Measurements from ENCODE around the gene MBL2. TPM values are rescaled to one million over a fixed set of nuclear protein-coding genes. Genes with fewer than 3 reads are reported as not detected.

The MBL2 gene
- total and polyA plus RNA-seq, 5 donors from 2014 or later = not detected

GRCh38 chr10:52756295-52756694 is 16.3 kb downstream of the MBL2 start:
- Histone ChIP-seq H3K9me3 (ENCODE audit: control insufficient read depth in 2 of 2, low read length in 2 of 2) (no peaks in the 10 kb centered on the region), H3K4me3 (ENCODE audit: low read depth, low read length) (no peak overlapping the region), H3K4me1 (ENCODE audit: control insufficient read depth, insufficient read depth, low read length, poor library complexity, severe bottlenecking) (no peaks in the 10 kb centered on the region), H3K27me3 (ENCODE audit: control insufficient read depth, insufficient read depth, low read length) (no peaks in the 10 kb centered on the region), H3K36me3 (ENCODE audit: control insufficient read depth, insufficient read depth, low read length) (no peaks in the 10 kb centered on the region), H3K27ac (ENCODE audit: insufficient read depth, low read length, poor library complexity, severe bottlenecking) (no peak overlapping the region)
- H3K27ac Mint-ChIP-seq = no peak overlapping the region
- no peaks in the 10 kb centered on the region for H3K4me1 Mint-ChIP-seq
- peaks cover 0 to 22% (median 4%) of the 10 kb centered on the region in 7 donors for H3K9me3 Mint-ChIP-seq
- ATAC-seq (ENCODE audit: low read depth in 2 of 2) (no peak), DNase-seq (no peak)
- H3K4me3 Mint-ChIP-seq = no peak overlapping the region
- H3K27me3 Mint-ChIP-seq = no peaks in the 10 kb centered on the region
- no peaks in the 10 kb centered on the region for H3K36me3 Mint-ChIP-seq

DNA sequence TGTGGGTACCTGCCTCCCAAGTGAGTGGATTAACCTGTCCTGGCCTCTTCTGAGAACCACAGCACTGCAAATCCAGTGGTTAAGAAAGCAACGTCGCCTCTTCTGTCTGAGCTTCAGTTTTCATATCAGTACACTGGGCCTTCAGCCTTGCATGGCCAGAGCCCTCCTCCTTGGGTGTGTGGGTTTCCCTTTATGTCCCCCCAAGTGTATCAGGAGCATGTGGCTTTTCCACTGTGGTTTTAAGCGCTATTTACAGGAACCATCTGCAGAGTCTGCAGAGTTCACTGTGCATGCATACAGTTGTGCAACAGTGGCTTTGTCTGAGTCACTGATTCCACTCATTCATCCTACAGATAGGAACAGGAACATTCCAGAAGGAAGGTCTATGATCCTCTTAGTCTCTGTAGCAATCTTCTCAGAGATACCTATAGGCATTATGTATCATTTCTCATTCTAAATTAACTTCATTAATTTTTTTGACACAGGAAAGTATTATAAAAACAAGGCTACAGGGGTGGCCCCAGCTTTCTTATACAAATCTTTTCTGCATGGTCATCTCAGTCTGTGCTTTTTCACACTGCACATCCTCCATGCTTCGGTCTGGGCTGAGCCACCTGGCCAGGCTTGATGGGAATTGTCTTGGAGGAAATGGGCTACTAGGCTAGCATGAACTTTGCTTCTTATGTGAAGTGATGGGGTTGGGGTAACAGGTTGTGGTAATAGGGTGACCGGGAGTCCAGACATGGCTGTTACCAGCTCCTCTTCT is 17.1 kb downstream of the MBL2 start:
- no peak overlapping the region for H3K4me3 Mint-ChIP-seq
- Histone ChIP-seq H3K4me1 (ENCODE audit: control insufficient read depth, insufficient read depth, low read length, poor library complexity, severe bottlenecking) (no peaks in the 10 kb centered on the region), H3K27me3 (ENCODE audit: control insufficient read depth, insufficient read depth, low read length) (no peaks in the 10 kb centered on the region), H3K4me3 (ENCODE audit: low read depth, low read length) (no peak overlapping the region), H3K27ac (ENCODE audit: insufficient read depth, low read length, poor library complexity, severe bottlenecking) (no peak overlapping the region), H3K9me3 (ENCODE audit: control insufficient read depth in 2 of 2, low read length in 2 of 2) (no peaks in the 10 kb centered on the region), H3K36me3 (ENCODE audit: control insufficient read depth, insufficient read depth, low read length) (no peaks in the 10 kb centered on the region)
- no peaks in the 10 kb centered on the region for H3K27me3 Mint-ChIP-seq
- DNase-seq (no peak), ATAC-seq (ENCODE audit: low read depth in 2 of 2) (no peak)
- H3K27ac Mint-ChIP-seq = no peak overlapping the region
- H3K9me3 Mint-ChIP-seq = peaks cover 0 to 18% (median 4%) of the 10 kb centered on the region in 7 donors
- H3K36me3 Mint-ChIP-seq = no peaks in the 10 kb centered on the region
- no peaks in the 10 kb centered on the region for H3K4me1 Mint-ChIP-seq

DNA sequence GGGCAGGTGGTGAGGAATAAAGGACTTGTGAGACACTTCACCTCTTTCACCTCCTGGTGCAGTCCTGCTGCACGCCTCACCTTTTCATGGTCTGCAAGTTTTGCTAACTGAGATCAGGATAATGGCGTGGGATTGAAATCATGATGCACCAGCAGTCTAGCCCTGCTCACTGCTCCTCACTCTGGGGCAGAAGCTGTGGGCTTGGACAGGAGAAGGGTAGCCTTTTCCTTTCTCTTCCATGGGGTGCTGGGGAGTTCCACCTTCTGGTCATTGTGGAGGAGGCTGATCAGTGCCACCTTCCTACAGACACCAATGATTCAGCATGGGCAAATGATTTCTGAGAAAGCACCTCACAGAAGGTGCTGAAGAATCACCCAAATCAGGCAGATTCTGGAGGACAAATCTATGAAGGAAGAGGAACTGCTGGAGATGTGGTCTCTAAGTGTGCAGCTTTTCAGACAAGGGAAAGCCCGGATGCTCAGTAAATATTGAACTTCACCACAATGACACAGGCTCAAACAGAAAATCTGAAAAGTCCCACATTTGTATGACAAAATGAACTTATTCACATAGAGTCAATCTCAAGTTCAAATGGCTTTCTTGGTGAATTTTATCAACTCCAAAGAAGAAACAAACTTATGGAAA is 19.7 kb downstream of the MBL2 start:
- Histone ChIP-seq H3K9me3 (ENCODE audit: control insufficient read depth in 2 of 2, low read length in 2 of 2) (no peaks in the 10 kb centered on the region), H3K27ac (ENCODE audit: insufficient read depth, low read length, poor library complexity, severe bottlenecking) (no peak overlapping the region), H3K27me3 (ENCODE audit: control insufficient read depth, insufficient read depth, low read length) (no peaks in the 10 kb centered on the region), H3K4me1 (ENCODE audit: control insufficient read depth, insufficient read depth, low read length, poor library complexity, severe bottlenecking) (no peaks in the 10 kb centered on the region), H3K4me3 (ENCODE audit: low read depth, low read length) (no peak overlapping the region), H3K36me3 (ENCODE audit: control insufficient read depth, insufficient read depth, low read length) (no peaks in the 10 kb centered on the region)
- Mint-ChIP-seq H3K27ac (no peak overlapping the region), H3K36me3 (no peaks in the 10 kb centered on the region), H3K4me1 (no peaks in the 10 kb centered on the region), H3K4me3 (no peak overlapping the region), H3K27me3 (no peaks in the 10 kb centered on the region), H3K9me3 (peaks cover 0 to 18% (median 5%) of the 10 kb centered on the region in 7 donors)
- no peak for ATAC-seq (ENCODE audit: low read depth in 2 of 2)
- no peak for DNase-seq

DNA sequence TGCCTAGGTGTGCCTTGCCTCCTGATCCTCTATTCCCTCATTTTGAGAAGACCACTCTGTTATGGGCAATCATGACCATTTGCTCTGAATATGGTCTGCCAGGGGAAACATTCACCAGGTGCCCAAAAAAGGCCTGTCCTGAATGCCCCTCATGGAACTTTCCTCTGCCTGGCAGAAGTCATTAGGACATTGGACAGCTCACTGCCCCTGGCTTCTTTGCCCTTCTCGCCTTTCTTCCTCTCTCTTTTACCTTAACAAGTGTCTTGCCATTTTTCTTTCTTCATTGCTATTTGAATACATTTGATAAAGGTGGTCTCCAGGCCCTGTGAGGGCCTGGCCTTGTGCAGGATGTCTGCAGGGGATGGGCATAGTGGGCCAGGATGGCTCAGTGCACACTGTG is 20.3 kb downstream of the MBL2 start:
- DNase-seq (no peak), ATAC-seq (ENCODE audit: low read depth in 2 of 2) (no peak)
- no peaks in the 10 kb centered on the region for H3K4me1 ChIP-seq (ENCODE audit: control insufficient read depth, insufficient read depth, low read length, poor library complexity, severe bottlenecking)
- H3K27ac ChIP-seq (ENCODE audit: insufficient read depth, low read length, poor library complexity, severe bottlenecking) = no peak overlapping the region
- no peak overlapping the region for H3K27ac Mint-ChIP-seq
- no peaks in the 10 kb centered on the region for H3K36me3 Mint-ChIP-seq
- H3K9me3 ChIP-seq (ENCODE audit: control insufficient read depth in 2 of 2, low read length in 2 of 2) = no peaks in the 10 kb centered on the region
- H3K4me3 ChIP-seq (ENCODE audit: low read depth, low read length) = no peak overlapping the region
- H3K36me3 ChIP-seq (ENCODE audit: control insufficient read depth, insufficient read depth, low read length) = no peaks in the 10 kb centered on the region
- H3K4me3 Mint-ChIP-seq = no peak overlapping the region
- peaks cover 0 to 15% (median 7%) of the 10 kb centered on the region in 7 donors for H3K9me3 Mint-ChIP-seq
- H3K27me3 Mint-ChIP-seq = no peaks in the 10 kb centered on the region
- no peaks in the 10 kb centered on the region for H3K4me1 Mint-ChIP-seq
- H3K27me3 ChIP-seq (ENCODE audit: control insufficient read depth, insufficient read depth, low read length) = no peaks in the 10 kb centered on the region

- Mint-ChIP-seq H3K9me3 (peaks cover 0 to 13% (median 4%) of the 10 kb centered on the region in 7 donors), H3K4me1 (no peaks in the 10 kb centered on the region), H3K27ac (no peak overlapping the region), H3K27me3 (no peaks in the 10 kb centered on the region), H3K36me3 (no peaks in the 10 kb centered on the region), H3K4me3 (no peak overlapping the region)
- Histone ChIP-seq H3K27ac (ENCODE audit: insufficient read depth, low read length, poor library complexity, severe bottlenecking) (no peak overlapping the region), H3K9me3 (ENCODE audit: control insufficient read depth in 2 of 2, low read length in 2 of 2) (peaks cover 0 to 2% of the 10 kb centered on the region in 2 experiments), H3K36me3 (ENCODE audit: control insufficient read depth, insufficient read depth, low read length) (no peaks in the 10 kb centered on the region), H3K4me1 (ENCODE audit: control insufficient read depth, insufficient read depth, low read length, poor library complexity, severe bottlenecking) (no peaks in the 10 kb centered on the region), H3K27me3 (ENCODE audit: control insufficient read depth, insufficient read depth, low read length) (no peaks in the 10 kb centered on the region), H3K4me3 (ENCODE audit: low read depth, low read length) (no peak overlapping the region)
- ATAC-seq (ENCODE audit: low read depth in 2 of 2) (no peak), DNase-seq (no peak)
Observed at GRCh38 chr10:52751337-52751736, 21.2 kb downstream of the MBL2 start.

DNA sequence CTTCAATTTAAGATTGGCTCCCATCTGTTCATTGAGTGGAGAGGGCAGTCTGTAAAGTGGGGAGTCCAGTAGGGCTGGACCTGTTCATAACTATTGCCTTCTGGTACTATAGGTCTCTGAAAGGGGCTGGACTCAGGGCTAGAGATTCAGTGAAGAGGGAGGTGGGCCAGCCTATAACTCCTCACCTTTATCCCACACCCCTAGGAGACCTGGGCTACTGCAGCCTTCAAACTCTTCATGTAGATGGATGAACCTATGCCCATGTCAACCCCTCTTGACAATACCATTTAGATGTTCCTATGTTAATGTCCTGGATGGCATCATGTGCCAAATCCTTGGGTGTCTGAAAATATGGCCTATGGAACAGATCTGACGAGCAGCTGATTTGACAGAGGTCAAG is 22.0 kb downstream of the MBL2 start:
- Mint-ChIP-seq H3K9me3 (peaks cover 0 to 14% (median 4%) of the 10 kb centered on the region in 7 donors), H3K27ac (no peak overlapping the region), H3K27me3 (no peaks in the 10 kb centered on the region), H3K4me1 (no peaks in the 10 kb centered on the region), H3K36me3 (no peaks in the 10 kb centered on the region), H3K4me3 (no peak overlapping the region)
- DNase-seq = no peak
- no peak overlapping the region for H3K4me3 ChIP-seq (ENCODE audit: low read depth, low read length)
- H3K36me3 ChIP-seq (ENCODE audit: control insufficient read depth, insufficient read depth, low read length) = no peaks in the 10 kb centered on the region
- no peak for ATAC-seq (ENCODE audit: low read depth in 2 of 2)
- H3K4me1 ChIP-seq (ENCODE audit: control insufficient read depth, insufficient read depth, low read length, poor library complexity, severe bottlenecking) = no peaks in the 10 kb centered on the region
- peaks cover 0 to 2% of the 10 kb centered on the region in 2 experiments for H3K9me3 ChIP-seq (ENCODE audit: control insufficient read depth in 2 of 2, low read length in 2 of 2)
- H3K27me3 ChIP-seq (ENCODE audit: control insufficient read depth, insufficient read depth, low read length) = no peaks in the 10 kb centered on the region
- no peak overlapping the region for H3K27ac ChIP-seq (ENCODE audit: insufficient read depth, low read length, poor library complexity, severe bottlenecking)

DNA sequence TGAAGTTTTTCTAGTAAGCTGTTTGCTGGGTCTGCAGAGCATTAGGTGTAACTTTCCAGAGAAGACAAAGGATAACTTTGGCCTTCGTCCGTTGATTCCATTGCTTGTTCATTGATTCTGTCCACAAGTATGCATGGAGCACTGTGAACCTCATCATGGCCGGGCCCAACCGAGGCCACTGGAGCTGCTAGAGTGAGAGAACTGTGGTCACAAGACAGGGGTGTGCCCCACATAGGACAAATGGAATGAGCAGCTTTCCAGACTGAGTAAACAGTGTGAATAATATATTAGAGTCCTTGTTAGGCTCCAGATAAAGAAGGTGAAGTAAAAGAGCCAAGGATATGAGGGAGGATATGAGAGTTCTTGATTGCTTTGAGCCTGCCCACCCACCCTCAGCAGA is 24.9 kb downstream of the MBL2 start:
- H3K4me1 ChIP-seq (ENCODE audit: control insufficient read depth, insufficient read depth, low read length, poor library complexity, severe bottlenecking) = no peaks in the 10 kb centered on the region
- H3K4me3 Mint-ChIP-seq = no peak overlapping the region
- no peak overlapping the region for H3K4me3 ChIP-seq (ENCODE audit: low read depth, low read length)
- H3K9me3 ChIP-seq (ENCODE audit: control insufficient read depth in 2 of 2, low read length in 2 of 2) = peaks cover 0 to 2% of the 10 kb centered on the region in 2 experiments
- no peaks in the 10 kb centered on the region for H3K27me3 ChIP-seq (ENCODE audit: control insufficient read depth, insufficient read depth, low read length)
- no peak for ATAC-seq (ENCODE audit: low read depth in 2 of 2)
- no peaks in the 10 kb centered on the region for H3K4me1 Mint-ChIP-seq
- H3K36me3 ChIP-seq (ENCODE audit: control insufficient read depth, insufficient read depth, low read length) = no peaks in the 10 kb centered on the region
- no peaks in the 10 kb centered on the region for H3K36me3 Mint-ChIP-seq
- DNase-seq = no peak
- no peak overlapping the region for H3K27ac ChIP-seq (ENCODE audit: insufficient read depth, low read length, poor library complexity, severe bottlenecking)
- no peak overlapping the region for H3K27ac Mint-ChIP-seq
- H3K27me3 Mint-ChIP-seq = no peaks in the 10 kb centered on the region
- H3K9me3 Mint-ChIP-seq = peaks cover 0 to 16% (median 4%) of the 10 kb centered on the region in 7 donors

DNA sequence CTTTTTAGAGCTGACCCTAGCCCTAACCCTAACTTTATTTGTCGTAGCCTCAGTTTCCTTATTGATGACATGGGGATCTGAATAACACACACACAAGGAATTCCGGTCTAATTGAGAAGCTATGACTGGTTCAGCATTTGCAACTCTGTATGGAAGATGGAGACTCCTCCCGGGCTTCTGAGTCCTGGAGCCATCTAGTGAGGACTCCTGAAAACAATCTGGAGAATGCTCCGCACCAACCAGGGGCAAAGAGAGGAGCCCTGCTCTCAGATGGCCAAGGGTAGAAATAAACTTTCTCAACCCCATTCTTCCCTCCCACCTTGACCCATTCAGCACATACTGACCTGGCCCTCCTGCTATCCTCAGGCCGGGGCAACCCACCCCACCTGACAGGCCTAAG is 26.4 kb downstream of the MBL2 start:
- ATAC-seq (ENCODE audit: low read depth in 2 of 2) (no peak), DNase-seq (no peak)
- Mint-ChIP-seq H3K27ac (no peak overlapping the region), H3K9me3 (peaks cover 0 to 18% (median 4%) of the 10 kb centered on the region in 7 donors), H3K4me1 (no peaks in the 10 kb centered on the region), H3K27me3 (no peaks in the 10 kb centered on the region), H3K4me3 (no peak overlapping the region), H3K36me3 (no peaks in the 10 kb centered on the region)
- Histone ChIP-seq H3K27me3 (ENCODE audit: control insufficient read depth, insufficient read depth, low read length) (no peaks in the 10 kb centered on the region), H3K27ac (ENCODE audit: insufficient read depth, low read length, poor library complexity, severe bottlenecking) (no peak overlapping the region), H3K4me1 (ENCODE audit: control insufficient read depth, insufficient read depth, low read length, poor library complexity, severe bottlenecking) (no peaks in the 10 kb centered on the region), H3K36me3 (ENCODE audit: control insufficient read depth, insufficient read depth, low read length) (no peaks in the 10 kb centered on the region), H3K9me3 (ENCODE audit: control insufficient read depth in 2 of 2, low read length in 2 of 2) (peaks cover 0 to 2% of the 10 kb centered on the region in 2 experiments), H3K4me3 (ENCODE audit: low read depth, low read length) (no peak overlapping the region)

Measured in CD4-positive, CD25-positive, alpha-beta regulatory T cell (primary cell).